Gastroesophageal sphincter (tissue), 4 donors: ENCODE results near the gene S100A12. TPM values are rescaled to one million over a fixed set of nuclear protein-coding genes. Genes with fewer than 3 reads are reported as not detected.
"Not testable (repeated sequence)": the region's sequence is repeated elsewhere in the genome, so short reads cannot be mapped to it uniquely, and the experiment has no call there.

ENCODE experiments used
- ATAC-seq: fragments of 150-250 bp; one replicate; pipeline ENCODE4 v1.9.1; 2016; ENCODE audit warnings: mild to moderate bottlenecking, moderate library complexity
- H3K27ac ChIP-seq, 4 donors: fragments of 200-600 bp; sonication (generic) in 3 of 4; 1 replicate in 3 of 4; 2 replicates in 1 of 4; pipeline ENCODE4 v1.5.1; 2016 to 2019
- H3K27me3 ChIP-seq: fragments of 200-600 bp; sonication (generic); one replicate; pipeline ENCODE4 v1.5.1; 2019
- H3K36me3 ChIP-seq, 2 donors: fragments of 200-600 bp; sonication (generic); one replicate each; pipeline ENCODE4 v1.5.1; 2019; ENCODE audit warnings: control low read depth in 1 of 2
- H3K4me1 ChIP-seq, 3 donors: fragments of 200-600 bp; sonication (generic); 1 replicate in 2 of 3; 2 replicates in 1 of 3; pipeline ENCODE4 v1.5.1; 2016 to 2019; ENCODE audit warnings: control low read depth in 2 of 3
- H3K4me3 ChIP-seq, 2 donors: fragments of 200-600 bp; sonication (generic); one replicate each; pipeline ENCODE4 v1.5.1; 2019; ENCODE audit warnings: mild to moderate bottlenecking in 1 of 2, moderate library complexity in 1 of 2
- H3K9me3 ChIP-seq, 3 donors: fragments of 200-600 bp; sonication (generic); one replicate each; pipeline ENCODE4 v1.5.1; 2017 to 2019; ENCODE audit warnings: control low read depth in 2 of 3
- CTCF ChIP-seq, 4 experiments: fragments of 200-600 bp in 2 of 4; fragments of 450-650 bp in 2 of 4; sonication (generic) in 1 of 4; IDR thresholded peaks; one replicate each; pipeline ENCODE4 v1.5.1; 2017 to 2019; ENCODE audit warnings: antibody characterized with exemption in 4 of 4, mild to moderate bottlenecking in 2 of 4, moderate library complexity in 2 of 4
- EP300 ChIP-seq: sonication (generic); formaldehyde crosslinking; IDR thresholded peaks from one replicate; pipeline ENCODE4 v1.6.1; 2017; ENCODE audit warnings: antibody characterized with exemption, mild to moderate bottlenecking
- POLR2A ChIP-seq, 2 donors: fragments of 450-650 bp; IDR thresholded peaks; one replicate each; pipeline ENCODE4 v1.6.1; 2017; ENCODE audit warnings: antibody characterized with exemption in 2 of 2, mild to moderate bottlenecking in 2 of 2, moderate library complexity in 1 of 2
- POLR2AphosphoS5 ChIP-seq: sonication (generic); formaldehyde crosslinking; IDR thresholded peaks from one replicate; pipeline ENCODE4 v1.6.1; 2017; ENCODE audit warnings: antibody characterized with exemption
- WGBS, 2 donors: methylation state at CpG; one replicate each; pipeline ENCODE4 v1.1.5; 2018; ENCODE audit warnings: low coverage in 1 of 2; 5-methylcytosine and 5-hydroxymethylcytosine counted together
- total RNA-seq, 4 donors: library from RNA; depleted of rRNA; stranded (reverse); fragments of >200 nt; gene quantifications; one replicate each; pipeline ENCODE4 v1.1.0, GENCODE V29; 2016

The S100A12 gene
- total RNA-seq, 4 donors from 2014 or later: 1.4 to 21.1 (median 12.6) TPM; not detected in 1

- WGBS, 2 donors: 26 to 66% methylated on average over 3 to 4 of the region's 17 CpGs
- H3K27ac ChIP-seq: no peak overlapping the region
Observed at GRCh38 chr1:153349363-153350320, 25.8 kb downstream of the S100A12 start.

GRCh38 chr1:153348511-153349362 lies 26.7 kb downstream of the S100A12 start, which contains the start of gene PGLYRP4:
Gene PGLYRP4 (minus strand): TSS chr1:153348841. CDS start chr1:153347932, 909 bp downstream.
- Histone ChIP-seq H3K4me1 (no peaks in the 10 kb centered on the region), H3K36me3 (no peaks in the 10 kb centered on the region), H3K27ac (no peak within 1 kb of the TSS), H3K9me3 (no peaks in the 10 kb centered on the region), H3K4me3 (no peak within 1 kb of the TSS), H3K27me3 (peaks cover 86% of the 10 kb centered on the region)
- TF ChIP-seq EP300: no peak
- TF ChIP-seq CTCF (IDR thresholded peaks at IDR 0.05): no peak
- TF ChIP-seq POLR2AphosphoS5: no peak
- no peak for TF ChIP-seq POLR2A (IDR thresholded peaks at IDR 0.05)
- no peak for ATAC-seq
- 29 to 80% methylated on average over 2 to 3 of the region's 10 CpGs for WGBS, 2 donors

More at GRCh38 chr1:153349363-153350320, 25.8 kb downstream of the S100A12 start:
- Histone ChIP-seq H3K36me3 (no peaks in the 10 kb centered on the region), H3K9me3 (no peaks in the 10 kb centered on the region), H3K4me3 (no peak overlapping the region), H3K4me1 (no peaks in the 10 kb centered on the region), H3K27me3 (peaks cover 85% of the 10 kb centered on the region)
- no peak for TF ChIP-seq POLR2AphosphoS5
- TF ChIP-seq CTCF (IDR thresholded peaks at IDR 0.05): no peak
- TF ChIP-seq EP300: no peak
- ATAC-seq: no peak

- Histone ChIP-seq H3K4me3 (no peak overlapping the region), H3K36me3 (no peaks in the 10 kb centered on the region), H3K4me1 (no peaks in the 10 kb centered on the region), H3K27me3 (peaks cover 78% of the 10 kb centered on the region), H3K9me3 (no peaks in the 10 kb centered on the region), H3K27ac (no peak overlapping the region)
- no peak for TF ChIP-seq CTCF (IDR thresholded peaks at IDR 0.05)
- no peak for ATAC-seq
- WGBS, 2 donors: 0 to 76% methylated on average over 1 to 7 of the region's 7 CpGs
Observed at GRCh38 chr1:153347856-153348255, 27.6 kb downstream of the S100A12 start.

GRCh38 chr1:153347049-153347448 lies 28.4 kb downstream of the S100A12 start:
- H3K27me3 ChIP-seq: peaks cover 77% of the 10 kb centered on the region
- H3K4me3 ChIP-seq, H3K27ac ChIP-seq, H3K4me1 ChIP-seq, ATAC-seq, H3K36me3 ChIP-seq, H3K9me3 ChIP-seq: not testable (repeated sequence)
- WGBS, 2 donors: 48 to 58% methylated on average over 11 to 12 of the region's 14 CpGs

GRCh38 chr1:153346077-153346723 lies 29.2 kb downstream of the S100A12 start:
- TF ChIP-seq CTCF (IDR thresholded peaks at IDR 0.05) (no peak), EP300 (no peak), POLR2A (IDR thresholded peaks at IDR 0.05) (no peak), POLR2AphosphoS5 (no peak)
- Histone ChIP-seq H3K4me3 (no peak overlapping the region), H3K36me3 (no peaks in the 10 kb centered on the region), H3K27ac (no peak overlapping the region), H3K27me3 (peaks cover 69% of the 10 kb centered on the region), H3K9me3 (no peaks in the 10 kb centered on the region), H3K4me1 (no peaks in the 10 kb centered on the region)
- ATAC-seq: no peak
- 63 to 72% methylated on average over 3 to 6 of the region's 6 CpGs for WGBS, 2 donors
